ENCODE results near the gene TAGAP.

DNA sequence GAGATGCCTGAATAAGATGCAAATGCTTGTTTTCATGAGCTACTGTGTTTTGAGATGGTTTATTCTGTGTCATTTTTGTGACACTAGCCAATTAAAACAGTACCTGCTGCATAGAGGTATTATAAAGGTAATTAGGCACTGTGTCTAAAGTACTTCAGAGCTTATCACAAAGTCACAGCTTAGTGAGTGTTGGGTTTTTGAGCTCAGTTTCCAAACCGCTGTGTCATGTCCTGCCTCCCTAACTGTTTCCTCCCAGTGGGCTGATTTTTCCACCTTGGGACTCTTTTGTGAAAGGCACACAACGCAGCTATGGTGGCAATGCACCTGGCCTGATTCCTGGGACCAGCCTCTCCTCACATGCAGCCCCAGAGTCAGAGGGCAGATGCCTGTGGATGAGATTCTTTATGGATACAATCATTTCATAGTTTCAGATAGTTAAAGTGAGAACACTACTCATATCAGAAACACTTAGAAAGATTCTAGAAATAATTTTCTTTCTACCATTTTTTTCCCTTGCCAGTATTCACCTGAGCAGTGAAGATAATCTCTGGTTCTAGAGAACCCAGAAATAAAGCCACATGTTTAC, 41.3 kb upstream of the TAGAP start:
- TF ChIP-seq, protein P1, sequence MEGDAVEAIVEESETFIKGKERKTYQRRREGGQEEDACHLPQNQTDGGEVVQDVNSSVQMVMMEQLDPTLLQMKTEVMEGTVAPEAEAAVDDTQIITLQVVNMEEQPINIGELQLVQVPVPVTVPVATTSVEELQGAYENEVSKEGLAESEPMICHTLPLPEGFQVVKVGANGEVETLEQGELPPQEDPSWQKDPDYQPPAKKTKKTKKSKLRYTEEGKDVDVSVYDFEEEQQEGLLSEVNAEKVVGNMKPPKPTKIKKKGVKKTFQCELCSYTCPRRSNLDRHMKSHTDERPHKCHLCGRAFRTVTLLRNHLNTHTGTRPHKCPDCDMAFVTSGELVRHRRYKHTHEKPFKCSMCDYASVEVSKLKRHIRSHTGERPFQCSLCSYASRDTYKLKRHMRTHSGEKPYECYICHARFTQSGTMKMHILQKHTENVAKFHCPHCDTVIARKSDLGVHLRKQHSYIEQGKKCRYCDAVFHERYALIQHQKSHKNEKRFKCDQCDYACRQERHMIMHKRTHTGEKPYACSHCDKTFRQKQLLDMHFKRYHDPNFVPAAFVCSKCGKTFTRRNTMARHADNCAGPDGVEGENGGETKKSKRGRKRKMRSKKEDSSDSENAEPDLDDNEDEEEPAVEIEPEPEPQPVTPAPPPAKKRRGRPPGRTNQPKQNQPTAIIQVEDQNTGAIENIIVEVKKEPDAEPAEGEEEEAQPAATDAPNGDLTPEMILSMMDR (IDR thresholded peaks at IDR 0.05; ENCODE audit: poor library complexity), result no peak
- TF ChIP-seq EZH2 (IDR thresholded peaks at IDR 0.05; ENCODE audit: borderline replicate concordance), result no peak
